Right hindlimb (tissue), 1 donor: Measurements from ENCODE around the gene POU2F2.

Experiments used
- DNase-seq: peaks from one replicate; pipeline ENCODE4 v3.0.0-alpha.2; 2018

The POU2F2 gene

GRCh38 chr19:42099336-42099925, 32.8 kb downstream of the POU2F2 start:
- DNase-seq = no peak

- no peak for DNase-seq
These were observed 33.5 kb downstream of the POU2F2 start for GRCh38 chr19:42098781-42099180.

- no peak for DNase-seq
These were observed 34.8 kb downstream of the POU2F2 start for GRCh38 chr19:42097461-42097860.

- no peak for DNase-seq
These were observed 35.9 kb downstream of the POU2F2 start for GRCh38 chr19:42096255-42096837.

GRCh38 chr19:42095814-42096230, 36.4 kb downstream of the POU2F2 start:
- DNase-seq = no peak

GRCh38 chr19:42095142-42095813, 37.0 kb downstream of the POU2F2 start:
- DNase-seq = no peak

- DNase-seq = no peak
These were observed 38.3 kb downstream of the POU2F2 start for GRCh38 chr19:42093926-42094325.

GRCh38 chr19:42093505-42093904, 38.7 kb downstream of the POU2F2 start:
- DNase-seq = no peak

- no peak for DNase-seq
These were observed 39.9 kb downstream of the POU2F2 start for GRCh38 chr19:42092350-42092749.

GRCh38 chr19:42091742-42092141, 40.5 kb downstream of the POU2F2 start:
- DNase-seq = no peak

GRCh38 chr19:42091300-42091699, 40.9 kb downstream of the POU2F2 start:
- DNase-seq = no peak

- DNase-seq = no peak
These were observed 41.6 kb downstream of the POU2F2 start for GRCh38 chr19:42090672-42091071.

- DNase-seq = no peak
These were observed 42.5 kb downstream of the POU2F2 start for GRCh38 chr19:42089772-42090171.

GRCh38 chr19:42089191-42089750, 43.0 kb downstream of the POU2F2 start:
- no peak for DNase-seq

- no peak for DNase-seq
These were observed 43.6 kb downstream of the POU2F2 start for GRCh38 chr19:42088471-42089190.

- no peak for DNase-seq
These were observed 45.3 kb downstream of the POU2F2 start for GRCh38 chr19:42086770-42087550.

GRCh38 chr19:42086188-42086736, 46.0 kb downstream of the POU2F2 start:
- no peak for DNase-seq

GRCh38 chr19:42083537-42083936, 48.7 kb downstream of the POU2F2 start:
- no peak for DNase-seq

- no peak for DNase-seq
These were observed 50.6 kb downstream of the POU2F2 start for GRCh38 chr19:42081584-42082203.

- no peak for DNase-seq
These were observed 51.4 kb downstream of the POU2F2 start for GRCh38 chr19:42080764-42081375.
